Measurements from ENCODE around the gene LGR5.
"Not testable (repeated sequence)": the region's sequence is repeated elsewhere in the genome, so short reads cannot be mapped to it uniquely, and the experiment has no call there.

The LGR5 gene

GRCh38 chr12:71477609-71478008 lies 38.0 kb downstream of the LGR5 start:
- no peak for DNase-seq

GRCh38 chr12:71478270-71478669 lies 38.7 kb downstream of the LGR5 start:
- no peak for DNase-seq

- DNase-seq, result no peak
Observed at GRCh38 chr12:71484272-71484905, 44.8 kb downstream of the LGR5 start.

- not testable (repeated sequence) for DNase-seq
Observed at GRCh38 chr12:71490844-71491243, 51.2 kb downstream of the LGR5 start.

GRCh38 chr12:71492604-71493003 lies 53.0 kb downstream of the LGR5 start:
- DNase-seq, result no peak

GRCh38 chr12:71499834-71500233 lies 60.2 kb downstream of the LGR5 start:
- no peak for DNase-seq

GRCh38 chr12:71503579-71504391 lies 64.2 kb downstream of the LGR5 start:
- peak; percentile 12 for DNase-seq

- DNase-seq, result no peak
Observed at GRCh38 chr12:71504476-71504875, 64.9 kb downstream of the LGR5 start.

- no peak for DNase-seq
Observed at GRCh38 chr12:71509705-71510104, 70.1 kb downstream of the LGR5 start.

GRCh38 chr12:71517145-71517846 lies 77.7 kb downstream of the LGR5 start:
- no peak for DNase-seq

- no peak for DNase-seq
Observed at GRCh38 chr12:71521125-71521524, 81.5 kb downstream of the LGR5 start.

- no peak for DNase-seq
Observed at GRCh38 chr12:71524626-71525025, 85.0 kb downstream of the LGR5 start.

- DNase-seq, result no peak
Observed at GRCh38 chr12:71533703-71534102, 94.1 kb downstream of the LGR5 start.

- no peak for DNase-seq
Observed at GRCh38 chr12:71536279-71536938, 96.8 kb downstream of the LGR5 start.

- DNase-seq, result no peak
Observed at GRCh38 chr12:71536939-71537622, 97.5 kb downstream of the LGR5 start.

- DNase-seq, result no peak
Observed at GRCh38 chr12:71538807-71539206, 99.2 kb downstream of the LGR5 start.

- DNase-seq, result no peak
Observed at GRCh38 chr12:71541583-71541982, 102.0 kb downstream of the LGR5 start.

GRCh38 chr12:71546322-71546861 lies 106.8 kb downstream of the LGR5 start:
- no peak for DNase-seq

- peak; percentile 26 for DNase-seq
Observed at GRCh38 chr12:71548893-71549292, 109.3 kb downstream of the LGR5 start.

GRCh38 chr12:71551529-71551928 lies 111.9 kb downstream of the LGR5 start:
- no peak for DNase-seq

GRCh38 chr12:71552728-71553501 lies 113.3 kb downstream of the LGR5 start:
- DNase-seq, result no peak

GRCh38 chr12:71555191-71555590 lies 115.6 kb downstream of the LGR5 start:
- DNase-seq, result no peak
